ENCODE measurements around the gene COL23A1.

Gene COL23A1

DNA sequence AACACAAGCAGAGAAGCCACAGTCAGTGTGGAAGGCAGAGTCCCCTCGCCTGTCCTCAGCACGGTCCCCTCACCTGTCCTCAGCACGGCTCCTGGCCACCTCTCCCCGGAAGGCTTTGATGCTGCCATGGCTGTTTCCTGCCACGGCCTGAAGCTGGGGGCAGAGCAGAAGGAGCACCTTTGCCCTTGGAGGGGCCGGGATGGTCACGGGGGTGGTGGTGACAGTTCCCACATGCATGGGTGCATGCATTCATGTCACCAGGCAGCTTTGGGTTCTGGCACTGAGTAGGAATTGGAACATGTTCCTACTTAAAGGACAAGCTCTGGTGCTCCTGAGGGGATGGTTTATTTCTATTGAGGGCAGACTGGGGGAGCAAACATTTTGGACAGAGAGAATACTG lies 299.8 kb downstream of the COL23A1 start:
- DNase-seq (ENCODE audit: low read depth in 2 of 2, low spot score in 1 of 2): no peak

- no peak for DNase-seq (ENCODE audit: low read depth in 2 of 2, low spot score in 1 of 2)
Observed at GRCh38 chr5:178289438-178289837, 300.8 kb downstream of the COL23A1 start.

GRCh38 chr5:178288401-178289368 lies 301.5 kb downstream of the COL23A1 start:
- DNase-seq (ENCODE audit: low read depth in 2 of 2, low spot score in 1 of 2): no peak

DNA sequence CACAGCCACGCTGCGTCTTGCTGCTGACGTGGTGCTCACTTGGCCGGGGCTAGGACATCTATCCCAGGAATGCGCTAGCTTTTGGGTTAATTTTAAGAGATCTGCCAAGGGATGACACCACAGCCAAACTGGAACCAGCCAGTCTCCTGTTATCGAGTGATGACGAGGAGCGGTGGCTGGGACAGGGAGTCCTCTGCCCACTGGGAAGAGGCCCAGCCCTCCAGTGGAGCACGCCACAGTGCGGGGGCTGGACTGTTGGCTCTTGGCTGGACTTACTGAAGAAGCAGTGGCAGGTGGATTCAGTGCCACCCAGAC lies 302.4 kb downstream of the COL23A1 start:
- DNase-seq (ENCODE audit: low read depth in 2 of 2, low spot score in 1 of 2): no peak

DNA sequence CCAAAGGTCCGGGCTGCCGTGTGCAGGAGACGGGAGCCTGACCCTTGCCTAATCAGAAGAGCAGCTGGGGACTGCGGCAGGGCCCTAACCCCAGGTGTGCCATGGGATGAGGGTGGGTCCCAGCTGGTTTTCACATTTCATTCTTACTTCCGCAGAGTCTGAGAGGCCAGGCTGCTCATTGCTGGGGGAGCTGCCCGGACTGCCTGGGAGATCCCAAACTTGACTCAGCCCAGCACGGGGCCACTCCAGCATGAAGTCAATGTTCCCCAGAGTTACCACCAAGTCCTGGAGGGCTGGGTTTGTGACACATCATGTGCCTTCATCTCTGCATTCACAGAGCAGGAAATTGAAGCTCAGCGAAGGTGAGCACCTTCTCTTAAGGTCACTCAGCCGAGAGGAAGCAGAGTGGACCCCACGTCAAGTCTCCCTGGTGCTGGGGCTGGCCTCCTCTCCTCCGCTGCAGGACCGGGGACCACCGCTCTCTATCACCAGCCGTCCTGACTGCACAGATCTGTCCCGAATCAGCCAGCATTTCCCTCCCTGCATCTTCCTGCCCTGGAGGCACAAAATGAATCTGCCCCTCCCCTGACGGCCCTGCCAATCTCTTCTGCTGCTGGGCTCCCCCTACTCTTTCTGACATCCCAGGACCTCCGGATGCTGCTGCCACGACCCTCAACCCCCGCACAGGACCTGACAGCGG lies 303.0 kb downstream of the COL23A1 start:
- no peak for DNase-seq (ENCODE audit: low read depth in 2 of 2, low spot score in 1 of 2)

DNA sequence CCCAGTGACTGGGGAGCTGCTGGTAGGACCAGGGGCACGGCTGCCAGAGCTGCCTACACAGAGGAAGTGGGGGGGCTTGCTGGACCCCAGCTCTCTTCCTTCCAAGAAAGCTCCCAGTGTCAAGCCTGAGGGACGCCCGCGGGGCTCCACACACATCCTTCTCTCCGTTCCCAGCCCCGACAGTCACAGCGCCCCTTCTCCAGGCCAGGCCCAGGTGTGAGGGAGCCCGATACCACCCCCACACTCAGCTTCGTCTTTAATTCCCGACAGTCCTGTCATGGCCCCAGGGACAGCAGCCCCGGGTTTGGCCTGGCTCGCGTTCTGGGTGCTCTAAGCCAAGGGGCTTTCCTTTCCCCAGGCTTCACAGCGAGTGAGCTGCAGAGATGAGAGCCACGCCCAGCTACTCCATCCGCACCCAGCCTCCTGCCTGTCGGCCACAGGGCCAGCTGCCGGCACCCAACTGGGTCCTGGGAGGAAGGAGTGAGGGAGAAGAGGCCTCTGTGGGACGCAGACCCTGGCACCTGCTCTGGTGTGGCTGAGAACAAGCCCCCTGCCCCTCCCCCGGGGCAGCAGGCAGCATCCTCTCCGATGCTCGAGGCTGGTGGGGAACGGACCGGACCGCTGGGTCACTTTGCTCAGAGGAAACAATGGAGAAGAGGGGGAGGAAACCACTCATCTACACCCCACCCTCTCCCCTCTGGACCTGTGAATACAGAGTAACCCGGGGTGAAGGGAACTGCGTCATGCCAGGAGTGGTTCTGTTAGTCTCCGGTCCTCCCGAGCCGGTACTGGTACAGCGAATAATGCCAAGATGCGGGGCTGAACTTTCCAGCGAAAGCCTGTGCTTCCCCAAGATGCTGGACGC lies 303.7 kb downstream of the COL23A1 start:
- no peak for DNase-seq (ENCODE audit: low read depth in 2 of 2, low spot score in 1 of 2)

GRCh38 chr5:178285399-178286225 lies 304.6 kb downstream of the COL23A1 start:
- DNase-seq (ENCODE audit: low read depth in 2 of 2, low spot score in 1 of 2): no peak

GRCh38 chr5:178284996-178285395 lies 305.2 kb downstream of the COL23A1 start:
- no peak for DNase-seq (ENCODE audit: low read depth in 2 of 2, low spot score in 1 of 2)

DNA sequence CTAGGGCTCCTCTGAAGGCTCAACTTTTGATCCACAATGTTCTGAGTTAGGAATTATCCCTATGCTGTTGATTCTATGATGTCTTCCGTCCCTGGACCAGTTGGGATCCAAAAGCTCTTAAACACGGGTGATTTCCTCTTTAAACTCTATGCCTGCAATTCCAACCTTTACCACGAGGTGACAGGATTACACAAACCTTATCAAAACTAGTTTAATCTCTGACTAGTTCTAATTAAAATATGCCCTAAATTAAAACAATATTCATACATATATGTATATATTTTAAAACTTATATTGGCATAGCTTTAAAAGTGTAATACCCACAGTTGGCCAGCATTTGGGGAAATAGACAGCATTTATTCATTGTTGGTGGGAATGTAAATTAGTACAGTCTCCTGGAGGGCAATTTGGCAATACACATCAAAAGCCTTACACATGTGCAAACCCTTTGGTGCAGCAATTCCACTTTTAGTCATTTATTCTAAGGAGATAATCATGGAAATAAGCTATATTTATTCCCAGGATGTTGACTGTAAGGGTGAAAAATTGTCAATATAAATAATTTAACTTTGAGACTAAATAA lies 306.0 kb downstream of the COL23A1 start:
- no peak for DNase-seq (ENCODE audit: low read depth in 2 of 2, low spot score in 1 of 2)

GRCh38 chr5:178283520-178283919 lies 306.7 kb downstream of the COL23A1 start:
- DNase-seq (ENCODE audit: low read depth in 2 of 2, low spot score in 1 of 2): no peak

DNA sequence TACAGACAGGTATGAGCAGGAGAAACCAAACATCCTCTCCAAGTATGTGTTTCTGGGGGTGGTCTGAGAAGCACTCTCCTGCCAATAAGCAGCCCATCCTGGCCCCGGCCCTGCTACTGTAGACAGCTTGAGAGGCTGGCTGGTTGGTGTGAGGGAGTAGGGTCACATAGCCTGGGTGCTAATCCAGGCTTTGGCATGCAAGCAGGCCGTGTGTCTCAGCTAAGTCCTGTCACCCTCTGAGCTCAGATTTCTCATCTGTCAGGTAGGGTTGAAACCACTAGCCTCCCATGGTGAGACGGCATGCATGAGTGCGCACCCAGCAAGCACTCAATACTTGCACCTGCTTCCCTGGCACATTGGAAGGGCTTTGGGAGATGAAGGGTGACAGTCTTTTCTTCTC lies 307.8 kb downstream of the COL23A1 start:
- no peak for DNase-seq (ENCODE audit: low read depth in 2 of 2, low spot score in 1 of 2)

- no peak for DNase-seq (ENCODE audit: low read depth in 2 of 2, low spot score in 1 of 2)
Observed at GRCh38 chr5:178281331-178281730, 308.9 kb downstream of the COL23A1 start.

- no peak for DNase-seq (ENCODE audit: low read depth in 2 of 2, low spot score in 1 of 2)
Observed at GRCh38 chr5:178280631-178281030, 309.6 kb downstream of the COL23A1 start.

- peak in 1 of 2 donors; percentile 17 for DNase-seq (ENCODE audit: low read depth in 2 of 2, low spot score in 1 of 2)
Observed at GRCh38 chr5:178279723-178280438, 310.3 kb downstream of the COL23A1 start.

GRCh38 chr5:178279026-178279722 lies 311.0 kb downstream of the COL23A1 start:
- DNase-seq (ENCODE audit: low read depth in 2 of 2, low spot score in 1 of 2): no peak

GRCh38 chr5:178278358-178279023 lies 311.7 kb downstream of the COL23A1 start:
- DNase-seq (ENCODE audit: low read depth in 2 of 2, low spot score in 1 of 2): no peak

DNA sequence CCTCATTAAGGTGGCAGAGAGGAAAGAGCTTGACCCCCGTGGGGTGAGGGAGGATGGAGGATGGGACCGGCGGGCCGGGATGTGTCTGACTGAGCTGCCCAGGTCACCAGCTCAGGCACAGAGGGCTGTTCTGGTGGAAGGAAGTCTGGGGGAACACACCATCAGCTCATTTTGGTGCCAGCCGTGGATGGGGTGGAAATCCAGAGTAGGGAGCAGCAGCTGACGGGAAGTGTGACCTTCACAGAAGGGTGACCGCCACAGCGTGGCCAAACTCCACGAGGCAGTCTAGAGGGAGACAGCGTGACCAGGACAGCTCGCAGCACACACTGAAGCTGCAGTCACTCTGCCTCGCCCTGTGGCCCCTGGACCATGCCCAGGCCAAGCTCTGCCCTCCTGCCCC lies 312.3 kb downstream of the COL23A1 start:
- DNase-seq (ENCODE audit: low read depth in 2 of 2, low spot score in 1 of 2): no peak

GRCh38 chr5:178277346-178277745 lies 312.8 kb downstream of the COL23A1 start:
- DNase-seq (ENCODE audit: low read depth in 2 of 2, low spot score in 1 of 2): no peak

Data from stimulated activated CD8-positive, alpha-beta memory T cell treated with anti-CD3 and anti-CD28 coated beads, Interleukin-4, amount 100 ng/mL, for 4 hours (primary cell).